Stomach (tissue), 4 donors: Measurements from ENCODE around the gene ANAPC5.

Experiments
- EP300 ChIP-seq: sonication (generic); formaldehyde crosslinking; IDR thresholded peaks from one replicate; pipeline ENCODE4 v1.6.1; 2017; ENCODE audit warnings: antibody characterized with exemption
- POLR2A ChIP-seq, 4 donors: fragments of 450-650 bp; IDR thresholded peaks; one replicate each; pipeline ENCODE4 v1.6.1; 2016; ENCODE audit warnings: antibody characterized with exemption in 4 of 4, control low read depth in 2 of 4, mild to moderate bottlenecking in 1 of 4, moderate library complexity in 1 of 4
- POLR2AphosphoS5 ChIP-seq, 3 donors: sonication (generic); formaldehyde crosslinking; IDR thresholded peaks; one replicate each; pipeline ENCODE4 v1.6.1; 2016; ENCODE audit warnings: antibody characterized with exemption in 3 of 3
- TF ChIP-seq, protein P1 (sequence below), 7 experiments: fragments of 450-650 bp in 4 of 7; fragments of 200-600 bp in 3 of 7; sonication (generic) in 3 of 7; IDR thresholded peaks; one replicate each; pipeline ENCODE4 v1.5.1; 2016 to 2019; ENCODE audit warnings: antibody characterized with exemption in 7 of 7, control low read depth in 2 of 7, mild to moderate bottlenecking in 1 of 7

GRCh38 chr12:121333747-121334146, 18.5 kb downstream of the ANAPC5 start:
- TF ChIP-seq, protein P1, sequence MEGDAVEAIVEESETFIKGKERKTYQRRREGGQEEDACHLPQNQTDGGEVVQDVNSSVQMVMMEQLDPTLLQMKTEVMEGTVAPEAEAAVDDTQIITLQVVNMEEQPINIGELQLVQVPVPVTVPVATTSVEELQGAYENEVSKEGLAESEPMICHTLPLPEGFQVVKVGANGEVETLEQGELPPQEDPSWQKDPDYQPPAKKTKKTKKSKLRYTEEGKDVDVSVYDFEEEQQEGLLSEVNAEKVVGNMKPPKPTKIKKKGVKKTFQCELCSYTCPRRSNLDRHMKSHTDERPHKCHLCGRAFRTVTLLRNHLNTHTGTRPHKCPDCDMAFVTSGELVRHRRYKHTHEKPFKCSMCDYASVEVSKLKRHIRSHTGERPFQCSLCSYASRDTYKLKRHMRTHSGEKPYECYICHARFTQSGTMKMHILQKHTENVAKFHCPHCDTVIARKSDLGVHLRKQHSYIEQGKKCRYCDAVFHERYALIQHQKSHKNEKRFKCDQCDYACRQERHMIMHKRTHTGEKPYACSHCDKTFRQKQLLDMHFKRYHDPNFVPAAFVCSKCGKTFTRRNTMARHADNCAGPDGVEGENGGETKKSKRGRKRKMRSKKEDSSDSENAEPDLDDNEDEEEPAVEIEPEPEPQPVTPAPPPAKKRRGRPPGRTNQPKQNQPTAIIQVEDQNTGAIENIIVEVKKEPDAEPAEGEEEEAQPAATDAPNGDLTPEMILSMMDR (IDR thresholded peaks at IDR 0.05): no peak
- no peak for TF ChIP-seq EP300
- no peak for TF ChIP-seq POLR2AphosphoS5 (IDR thresholded peaks at IDR 0.05)
- no peak for TF ChIP-seq POLR2A (IDR thresholded peaks at IDR 0.05)
